ENCODE measurements around the gene GJA9.

DNA sequence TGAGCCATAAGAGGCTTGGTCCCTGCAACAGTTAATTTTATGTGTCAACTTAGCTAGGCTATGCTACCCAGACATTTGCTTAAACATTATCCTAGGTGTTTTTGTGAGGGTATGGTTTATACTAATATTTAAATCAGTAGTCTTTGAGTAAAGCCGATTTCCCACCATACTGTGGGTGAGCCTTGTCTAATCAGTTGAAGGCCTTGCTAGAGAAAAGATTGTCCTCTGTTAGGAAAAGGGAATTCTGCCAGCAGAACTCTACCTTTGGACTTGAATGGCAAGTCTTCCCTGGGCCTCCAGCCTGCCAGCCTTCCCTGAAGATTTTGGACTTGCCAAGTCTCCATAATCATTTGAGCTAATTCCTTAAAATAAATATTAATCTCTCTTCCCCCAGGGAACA, 36.4 kb upstream of the GJA9 start:
- TF ChIP-seq, protein P1, sequence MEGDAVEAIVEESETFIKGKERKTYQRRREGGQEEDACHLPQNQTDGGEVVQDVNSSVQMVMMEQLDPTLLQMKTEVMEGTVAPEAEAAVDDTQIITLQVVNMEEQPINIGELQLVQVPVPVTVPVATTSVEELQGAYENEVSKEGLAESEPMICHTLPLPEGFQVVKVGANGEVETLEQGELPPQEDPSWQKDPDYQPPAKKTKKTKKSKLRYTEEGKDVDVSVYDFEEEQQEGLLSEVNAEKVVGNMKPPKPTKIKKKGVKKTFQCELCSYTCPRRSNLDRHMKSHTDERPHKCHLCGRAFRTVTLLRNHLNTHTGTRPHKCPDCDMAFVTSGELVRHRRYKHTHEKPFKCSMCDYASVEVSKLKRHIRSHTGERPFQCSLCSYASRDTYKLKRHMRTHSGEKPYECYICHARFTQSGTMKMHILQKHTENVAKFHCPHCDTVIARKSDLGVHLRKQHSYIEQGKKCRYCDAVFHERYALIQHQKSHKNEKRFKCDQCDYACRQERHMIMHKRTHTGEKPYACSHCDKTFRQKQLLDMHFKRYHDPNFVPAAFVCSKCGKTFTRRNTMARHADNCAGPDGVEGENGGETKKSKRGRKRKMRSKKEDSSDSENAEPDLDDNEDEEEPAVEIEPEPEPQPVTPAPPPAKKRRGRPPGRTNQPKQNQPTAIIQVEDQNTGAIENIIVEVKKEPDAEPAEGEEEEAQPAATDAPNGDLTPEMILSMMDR (IDR thresholded peaks at IDR 0.05; ENCODE audit: low read depth, low read length, poor library complexity, severe bottlenecking) = no peak
- no peak for TF ChIP-seq EZH2phosphoT487 (IDR thresholded peaks at IDR 0.05; ENCODE audit: borderline replicate concordance, low read length)

Data from DOHH2 (cell line).